Ascending aorta (tissue), 2 donors: ENCODE results near the gene ARHGAP19. TPM values are rescaled to one million over a fixed set of nuclear protein-coding genes. Genes with fewer than 3 reads are reported as not detected.
"Not testable (repeated sequence)": the region's sequence is repeated elsewhere in the genome, so short reads cannot be mapped to it uniquely, and the experiment has no call there.

Experiments
- DNase-seq, 2 donors: peaks; one replicate each; pipeline ENCODE4 v3.0.0-alpha.2; 2019; ENCODE audit warnings: low spot score in 2 of 2
- H3K27ac ChIP-seq, 2 donors: fragments of 200-600 bp; sonication (generic); one replicate each; pipeline ENCODE4 v1.5.1; 2016 to 2017; ENCODE audit warnings: mild to moderate bottlenecking in 1 of 2
- H3K27me3 ChIP-seq: fragments of 200-600 bp; sonication (generic); one replicate; pipeline ENCODE4 v1.5.1; 2017
- H3K36me3 ChIP-seq, 2 donors: fragments of 200-600 bp; sonication (generic); one replicate each; pipeline ENCODE4 v1.5.1; 2016
- H3K4me1 ChIP-seq, 2 donors: fragments of 200-600 bp; sonication (generic); one replicate each; pipeline ENCODE4 v1.5.1; 2016 to 2017; ENCODE audit warnings: mild to moderate bottlenecking in 1 of 2
- H3K4me3 ChIP-seq, 2 donors: fragments of 200-600 bp; sonication (generic); one replicate each; pipeline ENCODE4 v1.5.1; 2016 to 2017; ENCODE audit warnings: mild to moderate bottlenecking in 1 of 2
- H3K9me3 ChIP-seq, 2 donors: fragments of 200-600 bp; sonication (generic); one replicate each; pipeline ENCODE4 v1.5.1; 2016
- CTCF ChIP-seq, 3 experiments: fragments of 200-600 bp in 2 of 3; fragments of 450-650 bp in 1 of 3; sonication (generic) in 2 of 3; IDR thresholded peaks; one replicate each; pipeline ENCODE4 v1.5.1; 2016 to 2019; ENCODE audit warnings: antibody characterized with exemption in 3 of 3, mild to moderate bottlenecking in 1 of 3, moderate library complexity in 1 of 3
- intact Hi-C: fragments of 100-400 bp; cut with DNase I; formaldehyde crosslinking; loops from one replicate; pipeline ENCODE4 v1.15.1; 2023
- total RNA-seq: library from RNA; depleted of rRNA; stranded (reverse); fragments of >200 nt; gene quantifications from one replicate; pipeline ENCODE4 v1.1.0, GENCODE V29; 2016

ARHGAP19 gene
- total RNA-seq, 1 donor from 2014 or later = 4.5 TPM

DNA sequence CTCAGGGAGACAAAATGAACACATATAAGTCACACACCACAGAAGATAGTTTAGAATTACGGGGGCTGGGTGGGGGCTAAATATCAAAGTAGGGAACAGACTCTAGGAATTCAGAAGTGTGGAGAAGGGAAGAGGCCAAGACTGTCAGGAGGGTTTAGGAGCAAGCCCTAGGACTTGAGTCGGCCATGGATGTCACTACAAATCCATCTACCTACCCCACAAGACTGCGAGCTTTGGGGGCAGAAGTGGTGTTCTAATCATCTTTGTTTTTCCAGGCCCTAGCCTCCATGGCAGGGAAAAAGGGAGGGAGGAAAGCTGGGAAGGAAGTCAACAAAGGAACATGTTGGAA, 5.8 kb upstream of the ARHGAP19 start:
- no peaks in the 10 kb centered on the region for H3K36me3 ChIP-seq
- intact Hi-C loops = no loop called here
- DNase-seq = no peak
- H3K4me1 ChIP-seq = no peaks in the 10 kb centered on the region
- no peak overlapping the region for H3K4me3 ChIP-seq
- no peak for TF ChIP-seq CTCF (IDR thresholded peaks at IDR 0.05)
- H3K9me3 ChIP-seq = no peaks in the 10 kb centered on the region
- H3K27ac ChIP-seq = no peak overlapping the region
- H3K27me3 ChIP-seq = no peaks in the 10 kb centered on the region

DNA sequence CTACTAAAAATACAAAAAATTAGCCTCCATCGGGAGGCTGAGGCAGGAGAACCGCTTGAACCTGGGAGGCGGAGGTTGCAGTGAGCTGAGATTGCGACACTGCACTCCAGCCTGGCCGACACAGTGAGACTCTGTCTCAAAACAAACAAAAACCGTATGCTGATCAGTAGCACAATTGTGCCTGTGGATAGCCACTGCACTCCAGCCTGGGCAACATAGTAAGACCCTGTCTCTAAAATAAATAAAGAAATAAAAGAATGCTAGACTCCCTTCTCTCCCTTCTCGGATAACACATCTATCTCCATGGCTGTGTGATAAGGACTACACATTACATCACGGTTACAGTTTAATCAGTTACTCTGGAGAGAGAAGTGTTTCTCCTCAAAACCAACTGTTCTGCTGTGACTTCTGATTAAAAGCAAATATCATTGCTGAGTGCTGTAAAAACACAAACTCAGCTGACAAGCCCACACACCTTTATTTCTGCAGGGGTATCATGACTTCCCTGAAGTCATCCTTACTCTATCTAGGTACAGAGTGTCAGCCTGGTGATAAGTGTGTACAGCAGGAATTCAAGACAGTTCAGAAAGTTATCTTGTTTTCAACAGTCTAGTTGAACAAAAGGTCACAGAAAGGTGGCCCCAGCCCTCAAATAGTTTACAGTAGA, 5.3 kb upstream of the ARHGAP19 start:
- no peak overlapping the region for H3K4me3 ChIP-seq
- H3K27me3 ChIP-seq = no peaks in the 10 kb centered on the region
- no peaks in the 10 kb centered on the region for H3K9me3 ChIP-seq
- intact Hi-C loops = no loop called here
- no peak for TF ChIP-seq CTCF (IDR thresholded peaks at IDR 0.05)
- no peak overlapping the region for H3K27ac ChIP-seq
- H3K36me3 ChIP-seq = no peaks in the 10 kb centered on the region
- no peak for DNase-seq
- H3K4me1 ChIP-seq = no peaks in the 10 kb centered on the region

GRCh38 chr10:97292862-97293198, 393 bp upstream of the ARHGAP19 start:
- TF ChIP-seq CTCF (IDR thresholded peaks at IDR 0.05) = no peak
- no peak overlapping the region for H3K27ac ChIP-seq
- intact Hi-C loops = loop anchor here (1.0 to 5.0 kb wide), 7 partner anchors 14 to 839 kb away; partner anchors contain the start of genes FRAT1, FRAT2, LCOR and PGAM1
- no peak overlapping the region for H3K4me3 ChIP-seq
- DNase-seq = no peak
- H3K9me3 ChIP-seq = no peaks in the 10 kb centered on the region
- H3K27me3 ChIP-seq = no peaks in the 10 kb centered on the region
- peaks cover 0 to 7% of the 10 kb centered on the region in 2 donors for H3K4me1 ChIP-seq
- H3K36me3 ChIP-seq = no peaks in the 10 kb centered on the region

DNA sequence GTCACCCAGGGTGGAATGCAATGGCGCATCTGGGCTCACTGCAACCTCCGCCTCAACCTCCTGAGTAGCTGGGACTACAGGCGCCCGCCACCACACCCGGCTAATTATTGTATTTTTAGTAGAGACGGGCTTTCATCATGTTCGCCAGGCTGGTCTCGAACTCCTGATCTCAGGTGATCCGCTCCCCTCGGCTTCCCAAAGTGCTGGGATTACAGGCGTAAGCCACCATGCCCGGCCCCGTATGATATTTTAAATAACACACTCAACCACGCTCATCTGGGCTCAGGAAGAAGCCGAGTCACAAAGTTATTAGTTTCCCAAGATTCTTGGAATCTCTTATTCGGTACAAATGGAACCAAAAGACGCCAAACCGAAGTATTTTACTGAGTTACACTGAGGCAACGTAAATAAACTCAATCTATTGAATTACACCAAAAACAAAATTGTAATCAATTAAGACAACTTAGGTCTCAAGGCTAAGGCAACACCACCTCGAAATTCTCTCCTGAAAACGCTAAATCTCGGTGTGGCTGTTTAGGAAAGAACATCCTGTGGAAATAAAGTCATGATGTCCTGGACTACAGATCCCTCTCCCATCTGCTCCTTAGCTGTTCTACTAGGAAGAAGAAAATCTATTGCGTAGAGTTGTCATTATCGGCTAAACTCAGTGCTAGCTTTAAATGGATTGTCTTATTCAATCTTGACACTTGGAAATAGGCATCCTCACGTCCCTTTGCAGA, 910 bp downstream of the ARHGAP19 start:
- no peaks in the 10 kb centered on the region for H3K9me3 ChIP-seq
- peak overlapping the region; percentile 87 to 92 for H3K27ac ChIP-seq
- H3K4me1 ChIP-seq = peaks cover 0 to 7% of the 10 kb centered on the region in 2 donors
- peak overlapping the region; percentile 51 to 76 for H3K4me3 ChIP-seq
- H3K36me3 ChIP-seq = peaks cover 0 to 10% of the 10 kb centered on the region in 2 donors
- intact Hi-C loops = loop anchor here (1.0 to 5.0 kb wide), 7 partner anchors 13 to 841 kb away; partner anchors contain the start of genes FRAT1, FRAT2, LCOR and PGAM1
- no peaks in the 10 kb centered on the region for H3K27me3 ChIP-seq
- DNase-seq = peak in 1 of 2 donors; percentile 55
- no peak for TF ChIP-seq CTCF (IDR thresholded peaks at IDR 0.05)

- not testable (repeated sequence) for H3K36me3 ChIP-seq, H3K9me3 ChIP-seq, H3K27me3 ChIP-seq, H3K4me1 ChIP-seq, H3K4me3 ChIP-seq
- DNase-seq = peak in 1 of 2 donors; percentile 39
- H3K27ac ChIP-seq = peak overlapping the region in 1 of 2 donors; percentile 87
- intact Hi-C loops = loop anchor here (5.0 kb wide), 2 partner anchors 458 to 842 kb away; partner anchors contain the start of genes LCOR and R3HCC1L
These were observed 1.7 kb downstream of the ARHGAP19 start for GRCh38 chr10:97290576-97291356.

DNA sequence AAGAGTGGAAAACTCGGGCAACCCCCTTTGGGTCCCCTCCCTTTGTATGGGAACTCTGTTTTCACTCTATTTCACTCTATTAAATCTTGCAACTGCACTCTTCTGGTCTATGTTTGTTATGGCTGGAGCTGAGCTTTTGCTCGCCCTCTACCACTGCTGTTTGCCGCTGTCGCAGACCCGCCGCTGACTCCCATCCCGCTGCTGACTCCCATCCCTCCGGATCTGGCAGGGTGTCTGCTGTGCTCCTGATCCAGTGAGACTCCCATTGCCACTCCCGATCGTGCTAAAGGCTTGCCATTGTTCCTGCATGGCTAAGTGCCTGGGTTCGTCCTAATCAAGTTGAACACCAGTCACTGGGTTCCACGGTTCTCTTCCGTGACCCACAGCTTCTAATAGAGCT, 2.4 kb downstream of the ARHGAP19 start:
- not testable (repeated sequence) for H3K27ac ChIP-seq, H3K4me3 ChIP-seq, H3K4me1 ChIP-seq, H3K27me3 ChIP-seq, H3K9me3 ChIP-seq, H3K36me3 ChIP-seq
- intact Hi-C loops = loop anchor here (5.0 kb wide), 2 partner anchors 458 to 842 kb away; partner anchors contain the start of genes LCOR and R3HCC1L
- peak in 1 of 2 donors; percentile 8 for DNase-seq
